Rectal smooth muscle tissue (tissue), 1 donor: ENCODE data around the gene SIVA1.

Source experiments
- H3K27ac ChIP-seq: one replicate; pipeline ENCODE4 v1.7.0; 2013; ENCODE audit warnings: low read depth, low read length, inconsistent platforms
- H3K27me3 ChIP-seq: one replicate; pipeline ENCODE4 v1.7.0; 2013; ENCODE audit warnings: low read length; ENCODE audit not compliant: control insufficient read depth, insufficient read depth
- H3K36me3 ChIP-seq: one replicate; pipeline ENCODE4 v1.7.0; 2013; ENCODE audit warnings: low read length; ENCODE audit not compliant: control insufficient read depth, insufficient read depth
- H3K4me1 ChIP-seq: one replicate; pipeline ENCODE4 v1.7.0; 2013; ENCODE audit warnings: low read length; ENCODE audit not compliant: control insufficient read depth, insufficient read depth
- H3K4me3 ChIP-seq: one replicate; pipeline ENCODE4 v1.7.0; 2013; ENCODE audit warnings: low read length
- H3K9ac ChIP-seq: one replicate; pipeline ENCODE4 v1.7.0; 2013; ENCODE audit warnings: low read length

Gene SIVA1

GRCh38 chr14:104792101-104792884 is 39.3 kb downstream of the SIVA1 start:
- Histone ChIP-seq H3K4me1 (peaks cover 16% of the 10 kb centered on the region), H3K27me3 (no peaks in the 10 kb centered on the region), H3K36me3 (peaks cover 9% of the 10 kb centered on the region), H3K9ac (no peak overlapping the region), H3K27ac (no peak overlapping the region), H3K4me3 (no peak overlapping the region)

- Histone ChIP-seq H3K27me3 (no peaks in the 10 kb centered on the region), H3K4me3 (peak overlapping the region; percentile 82), H3K4me1 (peaks cover 16% of the 10 kb centered on the region), H3K9ac (no peak overlapping the region), H3K27ac (no peak overlapping the region), H3K36me3 (peaks cover 9% of the 10 kb centered on the region)
Observed at GRCh38 chr14:104792945-104793702, 40.2 kb downstream of the SIVA1 start.

- Histone ChIP-seq H3K36me3 (peaks cover 8% of the 10 kb centered on the region), H3K27ac (no peak overlapping the region), H3K4me3 (peak overlapping the region; percentile 82), H3K4me1 (peaks cover 16% of the 10 kb centered on the region), H3K27me3 (no peaks in the 10 kb centered on the region), H3K9ac (no peak overlapping the region)
Observed at GRCh38 chr14:104793703-104793959, 40.7 kb downstream of the SIVA1 start.

GRCh38 chr14:104794099-104794498 is 41.2 kb downstream of the SIVA1 start:
- H3K27ac ChIP-seq: peak overlapping the region; percentile 38
- H3K4me1 ChIP-seq: peaks cover 16% of the 10 kb centered on the region

GRCh38 chr14:104794631-104794992 is 41.7 kb downstream of the SIVA1 start:
- peak overlapping the region; percentile 38 for H3K27ac ChIP-seq
- H3K27me3 ChIP-seq: no peaks in the 10 kb centered on the region
- H3K9ac ChIP-seq: peak overlapping the region; percentile 42
- peaks cover 5% of the 10 kb centered on the region for H3K36me3 ChIP-seq
- H3K4me3 ChIP-seq: peak overlapping the region; percentile 82
- peaks cover 16% of the 10 kb centered on the region for H3K4me1 ChIP-seq

More at GRCh38 chr14:104794099-104794498, 41.2 kb downstream of the SIVA1 start:
- Histone ChIP-seq H3K27me3 (no peaks in the 10 kb centered on the region), H3K4me3 (peak overlapping the region; percentile 82), H3K9ac (no peak overlapping the region), H3K36me3 (peaks cover 6% of the 10 kb centered on the region)

- H3K4me1 ChIP-seq: peaks cover 16% of the 10 kb centered on the region
Observed at GRCh38 chr14:104794993-104795780, 42.2 kb downstream of the SIVA1 start, which contains the start of gene AKT1. AKT1 (minus strand) TSS chr14:104795748; CDS start chr14:104792643, 3,105 bp downstream.

GRCh38 chr14:104795781-104796686 is 43.1 kb downstream of the SIVA1 start:
- peak overlapping the region; percentile 57 for H3K9ac ChIP-seq
- peaks cover 2% of the 10 kb centered on the region for H3K36me3 ChIP-seq
- H3K4me1 ChIP-seq: peaks cover 16% of the 10 kb centered on the region

More at GRCh38 chr14:104794993-104795780, 42.2 kb downstream of the SIVA1 start, which contains the start of gene AKT1:
- Histone ChIP-seq H3K9ac (peak within 1 kb of the TSS; percentile 57), H3K27ac (peak within 1 kb of the TSS; percentile 87), H3K36me3 (peaks cover 3% of the 10 kb centered on the region), H3K27me3 (no peaks in the 10 kb centered on the region), H3K4me3 (peak within 1 kb of the TSS; percentile 82)

GRCh38 chr14:104796687-104797081 is 43.7 kb downstream of the SIVA1 start:
- Histone ChIP-seq H3K27ac (no peak overlapping the region), H3K36me3 (no peaks in the 10 kb centered on the region), H3K4me1 (peaks cover 21% of the 10 kb centered on the region), H3K27me3 (no peaks in the 10 kb centered on the region), H3K4me3 (no peak overlapping the region), H3K9ac (no peak overlapping the region)

More at GRCh38 chr14:104795781-104796686, 43.1 kb downstream of the SIVA1 start:
- H3K4me3 ChIP-seq: peak overlapping the region; percentile 59
- no peaks in the 10 kb centered on the region for H3K27me3 ChIP-seq
- peak overlapping the region; percentile 87 for H3K27ac ChIP-seq

- H3K27ac ChIP-seq: no peak overlapping the region
- no peaks in the 10 kb centered on the region for H3K36me3 ChIP-seq
- H3K4me1 ChIP-seq: peaks cover 23% of the 10 kb centered on the region
- no peak overlapping the region for H3K9ac ChIP-seq
- no peaks in the 10 kb centered on the region for H3K27me3 ChIP-seq
- H3K4me3 ChIP-seq: no peak overlapping the region
Observed at GRCh38 chr14:104797115-104798044, 44.4 kb downstream of the SIVA1 start.

- Histone ChIP-seq H3K4me1 (peaks cover 20% of the 10 kb centered on the region), H3K36me3 (no peaks in the 10 kb centered on the region), H3K4me3 (no peak overlapping the region), H3K27ac (peak overlapping the region; percentile 96), H3K9ac (no peak overlapping the region), H3K27me3 (no peaks in the 10 kb centered on the region)
Observed at GRCh38 chr14:104798300-104799243, 45.6 kb downstream of the SIVA1 start.
